NCI-H1092 treated with DMSO at 0.1 percent for 48 hours (cell line): ENCODE data around the gene ARFGAP1.

Experiments
- DNase-seq: peaks from one replicate; lab custom pipeline; 2025; lab: John Stamatoyannopoulos, UW

The ARFGAP1 gene

DNA sequence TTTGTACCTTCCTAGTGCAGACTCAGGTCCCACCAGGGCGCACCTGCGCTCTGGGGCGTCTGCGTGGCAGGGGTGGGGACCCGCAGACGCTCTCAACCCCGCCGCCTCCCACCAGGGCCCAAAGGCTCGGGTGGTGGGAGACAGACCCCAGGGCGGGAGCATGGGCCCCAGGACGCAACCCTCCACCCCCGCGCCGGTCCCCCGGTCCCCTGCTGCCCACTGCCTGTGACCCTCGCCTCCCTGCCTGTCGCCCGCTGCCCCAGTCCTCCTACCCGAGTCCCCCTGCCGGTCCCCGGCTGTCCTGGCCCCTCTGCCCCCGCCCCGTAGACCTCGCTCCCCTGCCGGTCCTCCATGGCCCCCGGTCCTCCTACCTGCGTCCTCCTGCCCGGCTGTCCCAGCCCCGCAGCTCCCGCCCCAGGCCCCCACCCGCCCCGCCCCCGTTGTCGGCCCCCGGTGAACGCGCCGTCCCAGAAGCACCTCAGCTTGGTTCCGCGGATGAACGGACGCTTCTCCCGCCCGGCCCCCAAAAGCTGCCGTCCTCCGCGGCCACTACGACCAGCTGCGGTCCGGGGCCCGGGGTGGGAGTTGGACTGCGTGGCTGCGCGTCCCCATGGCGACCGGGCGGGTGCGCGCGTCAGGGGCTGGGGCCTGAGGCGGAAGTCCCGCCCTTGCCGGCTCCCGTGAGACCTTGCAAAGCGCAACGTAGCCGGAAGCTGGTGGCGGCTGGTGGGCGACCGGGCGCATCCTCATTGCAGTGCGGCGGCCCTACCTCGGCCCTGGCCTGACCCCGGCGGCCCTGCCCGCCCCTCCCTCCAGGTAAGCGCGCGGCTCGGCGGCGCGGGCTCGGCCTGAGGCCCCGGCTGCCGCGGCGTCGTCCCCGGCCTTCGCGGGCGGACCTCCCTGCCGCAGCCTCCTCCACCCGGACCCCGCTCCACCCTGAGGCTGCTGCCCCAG is at the start of gene ARFGAP1:
Gene ARFGAP1 (plus strand): TSS at position 709 of the 954 bp plus-strand sequence. CDS start 2,768 bp downstream, outside the sequence.
- peak; percentile 73 for DNase-seq

DNA sequence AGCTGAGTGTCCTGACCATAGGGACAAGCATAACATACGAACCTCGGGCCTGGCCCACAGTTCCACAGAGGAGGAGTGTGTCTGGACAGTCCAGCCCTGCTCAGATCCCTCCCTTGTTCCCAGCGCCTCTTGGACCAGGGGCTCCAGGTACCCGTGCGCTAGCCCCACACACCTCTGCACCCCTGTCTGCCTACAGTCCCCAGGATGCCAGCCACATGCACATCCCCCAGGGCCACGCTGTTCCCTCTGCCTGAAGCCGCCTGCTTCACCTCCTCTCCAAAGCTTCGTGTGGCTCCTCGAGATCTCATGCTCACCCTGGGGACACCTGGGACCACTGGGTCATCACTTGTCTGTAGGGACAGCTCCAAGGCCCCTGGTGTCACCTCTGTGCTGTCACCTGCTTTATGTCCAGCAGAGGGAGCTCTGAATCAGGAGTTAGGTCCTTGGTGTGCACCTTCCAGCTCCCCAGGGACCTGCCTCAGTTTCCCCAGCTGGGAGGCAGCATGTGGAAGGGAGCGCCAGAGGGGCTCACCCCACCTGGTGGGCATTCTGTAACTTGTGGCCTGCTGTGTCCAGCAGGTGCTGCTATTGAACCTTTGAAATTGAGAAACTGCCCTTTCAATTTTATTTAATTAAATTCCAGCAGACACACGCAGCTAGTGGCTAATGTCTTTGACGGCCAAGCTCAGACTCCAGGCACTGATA is 49.3 kb upstream of the ARFGAP1 start:
- DNase-seq, result peak; percentile 15

- DNase-seq, result no peak
Observed at GRCh38 chr20:63223826-63224207, 48.8 kb upstream of the ARFGAP1 start.

DNA sequence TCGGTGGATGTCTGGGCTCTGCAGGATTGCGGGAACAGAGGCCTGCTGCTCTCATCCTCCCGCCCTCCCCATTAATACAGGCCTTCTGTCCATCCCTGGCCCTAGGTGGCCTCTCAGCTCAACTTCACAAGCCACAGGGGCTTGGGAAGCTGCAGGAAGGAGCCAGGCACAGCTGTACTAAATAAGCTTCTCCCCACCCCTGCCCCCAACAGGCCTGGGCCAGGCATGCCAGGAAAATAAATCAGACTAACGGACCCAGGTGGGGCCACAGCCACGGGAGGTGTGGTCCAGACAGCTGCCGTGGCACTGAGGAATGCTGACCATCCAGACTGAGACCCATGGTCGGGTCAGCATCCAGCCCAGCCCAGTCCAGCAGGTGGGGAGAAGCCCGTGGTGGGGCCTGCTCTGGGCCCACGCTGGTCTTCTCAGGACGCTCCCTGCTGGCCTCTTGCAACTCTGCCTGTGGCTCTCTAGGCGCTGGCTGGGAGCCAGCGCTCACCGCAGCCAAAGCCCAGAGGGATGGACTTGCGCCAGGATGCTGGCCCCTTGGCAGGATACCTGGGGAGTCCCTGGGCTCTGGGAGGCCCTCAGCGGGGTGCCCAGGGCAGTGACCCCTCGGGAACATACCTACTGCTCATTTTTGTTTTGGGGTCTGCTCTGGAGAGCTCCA is 48.1 kb upstream of the ARFGAP1 start:
- peak; percentile 82 for DNase-seq

DNA sequence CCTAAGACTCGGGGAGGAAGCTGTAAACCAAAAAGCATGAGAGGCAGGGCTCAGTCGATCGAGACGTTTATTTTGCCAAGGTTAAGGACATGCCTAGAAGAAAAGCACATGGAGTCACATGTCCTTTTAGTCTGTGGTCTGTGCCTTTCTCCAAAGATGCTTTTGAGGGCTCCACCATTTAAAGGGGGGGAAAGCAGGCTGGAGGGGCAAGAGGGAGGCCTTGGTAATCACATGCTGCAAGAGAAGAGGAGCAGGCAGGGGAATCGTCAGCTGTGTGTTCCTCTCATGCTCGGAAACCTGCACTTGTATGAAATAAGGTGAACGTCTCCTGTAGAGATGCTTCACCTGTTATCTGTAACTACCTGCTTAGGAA is 47.5 kb upstream of the ARFGAP1 start:
- peak; percentile 82 for DNase-seq

GRCh38 chr20:63226042-63226943 is 46.3 kb upstream of the ARFGAP1 start:
- DNase-seq, result no peak

- DNase-seq, result no peak
Observed at GRCh38 chr20:63227260-63227659, 45.4 kb upstream of the ARFGAP1 start.

GRCh38 chr20:63228806-63229205 is 43.8 kb upstream of the ARFGAP1 start:
- DNase-seq, result no peak

GRCh38 chr20:63230800-63231268 is 41.8 kb upstream of the ARFGAP1 start:
- DNase-seq, result peak; percentile 28

- DNase-seq, result no peak
Observed at GRCh38 chr20:63232235-63233060, 40.2 kb upstream of the ARFGAP1 start.

DNA sequence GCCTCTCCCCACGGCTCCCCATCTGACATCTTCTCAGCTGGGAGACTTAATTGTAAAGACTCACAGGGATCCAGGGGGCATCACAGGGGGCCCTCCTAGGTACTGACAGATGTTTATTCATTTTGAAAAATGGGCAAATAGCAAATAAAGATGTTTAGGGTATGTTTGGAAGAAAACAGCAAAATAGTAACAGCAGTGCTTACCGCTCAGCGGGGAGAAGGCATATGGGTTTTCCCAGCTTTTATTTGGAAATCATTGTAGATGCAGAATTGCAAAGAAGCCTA is 39.6 kb upstream of the ARFGAP1 start:
- DNase-seq, result no peak

DNA sequence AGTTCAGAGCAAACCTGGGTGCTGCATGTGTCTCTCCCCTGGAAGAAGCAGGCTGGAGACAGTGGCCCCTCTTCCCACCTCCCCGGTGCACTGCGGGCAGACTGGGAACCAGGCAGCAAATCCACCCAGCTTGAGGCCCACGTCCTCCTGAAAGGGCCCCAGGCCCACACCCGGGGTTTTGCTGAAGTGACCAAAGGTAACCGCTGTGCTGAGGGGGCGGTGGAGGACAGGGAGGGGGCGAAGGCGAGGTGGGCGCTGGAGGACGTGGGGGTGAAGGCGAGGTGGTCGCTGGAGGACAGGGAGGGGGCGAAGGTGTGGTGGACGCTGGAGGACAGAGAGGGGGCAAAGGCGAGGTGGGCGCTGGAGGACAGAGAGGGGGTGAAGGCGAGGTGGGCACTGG is 38.7 kb upstream of the ARFGAP1 start:
- DNase-seq, result no peak

GRCh38 chr20:63234693-63235398 is 37.8 kb upstream of the ARFGAP1 start:
- DNase-seq, result peak; percentile 11

DNA sequence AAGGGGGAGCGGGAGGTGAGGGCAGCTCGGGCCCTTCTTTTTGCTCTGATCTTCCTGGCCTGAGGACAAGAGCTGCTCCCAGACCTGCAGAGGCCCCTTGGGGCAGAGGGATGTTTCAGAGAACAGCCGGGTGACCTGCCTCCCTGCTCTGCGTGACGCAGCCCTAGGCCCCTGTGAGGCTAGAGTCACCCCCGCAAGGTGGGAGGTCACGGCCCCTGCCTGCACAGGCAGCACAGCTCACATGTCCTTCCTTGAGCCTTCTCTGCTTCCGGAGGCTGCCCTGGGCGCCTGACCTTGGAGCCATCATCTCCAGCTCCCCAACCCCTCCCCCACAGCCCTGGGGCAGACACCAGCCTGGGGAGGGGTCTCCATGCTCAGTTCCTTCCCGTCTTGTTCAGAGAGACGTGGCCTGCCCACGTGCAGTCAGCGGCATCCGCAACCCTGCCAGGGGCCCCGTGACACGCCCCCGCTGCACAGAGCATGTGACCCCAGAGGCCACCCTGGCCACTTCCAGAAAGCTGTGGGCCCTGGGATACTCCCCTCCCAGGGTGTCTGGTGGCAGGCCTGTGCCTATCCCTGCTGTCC is 37.1 kb upstream of the ARFGAP1 start, which contains the start of gene BIRC7:
Gene BIRC7 (plus strand): TSS at position 507 of the 585 bp plus-strand sequence. CDS start 192 bp downstream, outside the sequence.
- DNase-seq, result no peak

- no peak for DNase-seq
Observed at GRCh38 chr20:63236116-63236837, 36.3 kb upstream of the ARFGAP1 start.

DNA sequence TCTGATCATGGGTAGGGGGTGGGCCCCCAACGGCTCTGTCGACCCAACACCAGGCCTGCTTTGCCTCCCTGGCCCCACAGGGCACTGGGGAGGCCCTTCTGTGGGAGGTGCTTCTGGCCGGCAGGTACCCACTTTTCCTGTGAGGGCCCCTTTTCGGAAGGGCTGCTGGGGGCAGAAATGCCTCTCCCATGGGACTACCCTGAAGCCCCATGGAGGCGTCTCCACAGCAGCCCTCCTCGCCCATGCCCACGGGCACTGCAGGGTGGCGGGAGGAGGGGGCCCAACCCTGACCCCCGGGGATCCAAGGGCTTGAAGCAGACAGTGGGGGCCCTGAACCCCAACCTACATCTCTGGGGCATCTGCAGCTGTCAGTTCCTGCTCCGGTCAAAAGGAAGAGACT is 34.6 kb upstream of the ARFGAP1 start:
- DNase-seq, result no peak

DNA sequence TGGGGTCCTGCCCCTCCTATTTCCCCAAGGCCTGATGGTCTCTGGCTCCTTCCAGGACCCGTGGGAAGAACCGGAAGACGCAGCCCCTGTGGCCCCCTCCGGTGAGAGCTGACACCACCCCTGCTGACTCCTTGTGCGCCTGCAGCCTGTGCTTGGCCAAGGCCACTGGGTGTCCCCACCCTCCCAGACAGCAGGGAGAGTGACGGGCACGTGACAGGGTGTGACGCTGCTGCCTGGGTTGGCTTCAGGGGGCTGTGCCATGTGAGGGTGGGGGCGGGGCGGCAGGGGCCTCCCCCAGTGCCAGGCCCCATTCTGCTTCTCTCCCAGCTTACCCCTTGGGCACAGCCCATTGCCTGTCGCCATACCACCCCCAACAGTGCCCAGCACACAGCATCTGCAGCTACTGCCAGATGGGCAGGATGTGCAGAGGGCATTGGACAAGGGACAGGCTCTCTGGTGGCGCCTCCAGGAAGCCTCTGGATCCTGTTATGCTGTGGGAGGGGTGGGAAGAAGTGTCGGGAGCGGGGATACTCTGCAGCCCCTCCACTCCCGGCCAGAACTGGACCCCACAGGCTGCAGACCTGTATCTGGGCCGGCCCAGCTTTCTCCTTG is 34.0 kb upstream of the ARFGAP1 start:
- no peak for DNase-seq

DNA sequence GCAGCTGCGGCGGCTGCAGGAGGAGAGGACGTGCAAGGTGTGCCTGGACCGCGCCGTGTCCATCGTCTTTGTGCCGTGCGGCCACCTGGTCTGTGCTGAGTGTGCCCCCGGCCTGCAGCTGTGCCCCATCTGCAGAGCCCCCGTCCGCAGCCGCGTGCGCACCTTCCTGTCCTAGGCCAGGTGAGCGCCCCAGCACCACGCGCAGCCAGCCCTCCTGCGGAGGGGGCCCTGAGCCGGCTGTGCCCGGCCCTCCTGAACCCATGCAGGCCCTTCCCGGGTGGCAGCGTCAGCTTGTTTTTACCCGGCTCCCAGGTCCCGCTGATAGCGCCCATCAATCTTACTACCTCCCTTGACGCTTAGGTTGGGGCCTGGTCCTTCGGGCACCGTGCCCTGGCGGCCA is 33.2 kb upstream of the ARFGAP1 start:
- no peak for DNase-seq
